GM23338 (cell line): ENCODE measurements around the gene OR1K1. TPM values are rescaled to one million over a fixed set of nuclear protein-coding genes. Genes with fewer than 3 reads are reported as not detected.

ENCODE experiments used
- ATAC-seq: fragments of 200-7000 bp; cut with Tn5 transposase; 3 replicates; pipeline ENCODE4 v1.9.1; 2020
- DNase-seq: peaks from one replicate; pipeline ENCODE4 v3.0.0-alpha.2; 2015; ENCODE audit warnings: low spot score
- H2AFZ ChIP-seq: fragments of 200-600 bp; sonication (generic); 2 replicates; pipeline ENCODE4 v1.8.0; 2016; ENCODE audit warnings: antibody characterized with exemption, mild to moderate bottlenecking, moderate library complexity
- H3F3A ChIP-seq: fragments of 200-600 bp; sonication (generic); replicated peaks from 2 replicates; pipeline ENCODE4 v1.8.0; 2017; ENCODE audit warnings: antibody characterized with exemption, mixed run types, low read depth
- H3K27ac ChIP-seq: fragments of 200-600 bp; sonication (generic); 2 replicates; pipeline ENCODE4 v1.6.1; 2016; ENCODE audit warnings: low read depth
- H3K27me3 ChIP-seq: fragments of 200-600 bp; sonication (generic); 2 replicates; pipeline ENCODE4 v1.8.0; 2016; ENCODE audit warnings: mild to moderate bottlenecking, mixed run types, moderate library complexity; ENCODE audit not compliant: insufficient read depth
- H3K36me3 ChIP-seq: fragments of 200-600 bp; sonication (generic); 2 replicates; pipeline ENCODE4 v1.8.0; 2016; ENCODE audit warnings: mild to moderate bottlenecking; ENCODE audit not compliant: insufficient read depth
- H3K4me1 ChIP-seq: fragments of 200-600 bp; sonication (generic); 2 replicates; pipeline ENCODE4 v1.8.0; 2016; ENCODE audit warnings: mild to moderate bottlenecking, moderate library complexity; ENCODE audit not compliant: insufficient read depth
- H3K4me2 ChIP-seq: fragments of 200-600 bp; sonication (generic); 2 replicates; pipeline ENCODE4 v1.7.1; 2017; ENCODE audit warnings: mixed run types
- H3K4me3 ChIP-seq: fragments of 200-600 bp; sonication (generic); 2 replicates; pipeline ENCODE4 v1.6.1; 2016; ENCODE audit warnings: mixed run types
- H3K79me2 ChIP-seq: fragments of 200-600 bp; sonication (generic); replicated peaks from 2 replicates; pipeline ENCODE4 v1.8.0; 2017; ENCODE audit warnings: mild to moderate bottlenecking; ENCODE audit not compliant: insufficient read depth
- H3K9me2 ChIP-seq: fragments of 200-600 bp; sonication (generic); 2 replicates; pipeline ENCODE4 v1.8.0; 2017; ENCODE audit not compliant: insufficient read depth
- H4K20me1 ChIP-seq: fragments of 200-600 bp; sonication (generic); replicated peaks from 2 replicates; pipeline ENCODE4 v1.8.0; 2017; ENCODE audit warnings: mild to moderate bottlenecking; ENCODE audit not compliant: insufficient read depth
- H3K27ac Mint-ChIP-seq: 2 replicates; pipeline ENCODE4 v1.8.0; 2020; ENCODE audit warnings: inconsistent platforms, mild to moderate bottlenecking, moderate library complexity, mixed read lengths
- H3K27me3 Mint-ChIP-seq: 3 replicates; pipeline ENCODE4 v1.8.0; 2022; ENCODE audit warnings: low read depth, mild to moderate bottlenecking, moderate library complexity, mixed read lengths, inconsistent platforms; ENCODE audit not compliant: insufficient read depth, poor library complexity
- H3K36me3 Mint-ChIP-seq: 3 replicates; pipeline ENCODE4 v1.8.0; 2021; ENCODE audit warnings: low read depth, mild to moderate bottlenecking, inconsistent platforms, moderate library complexity, mixed read lengths
- H3K4me1 Mint-ChIP-seq: 3 replicates; pipeline ENCODE4 v1.8.0; 2020; ENCODE audit warnings: mild to moderate bottlenecking, inconsistent platforms, mixed read lengths
- H3K4me3 Mint-ChIP-seq: 3 replicates; pipeline ENCODE4 v1.8.0; 2021; ENCODE audit warnings: moderate library complexity, mild to moderate bottlenecking, inconsistent platforms, mixed read lengths
- H3K9me3 Mint-ChIP-seq: 3 replicates; pipeline ENCODE4 v1.8.0; 2020; ENCODE audit warnings: moderate library complexity, mild to moderate bottlenecking, inconsistent platforms, mixed read lengths
- CREB1 ChIP-seq: fragments of 250-450 bp; sonication (Bioruptor Pico); IDR thresholded peaks from 2 replicates; pipeline ENCODE4 v1.5.0; 2020; ENCODE audit warnings: low read depth, mild to moderate bottlenecking, moderate library complexity
- ETS1 ChIP-seq: IDR thresholded peaks from 2 replicates; pipeline ENCODE4 v1.6.1; 2016; ENCODE audit warnings: antibody characterized with exemption
- JUNB ChIP-seq: IDR thresholded peaks from one replicate; pipeline ENCODE4 v1.6.1; 2016; ENCODE audit warnings: antibody characterized with exemption; ENCODE audit not compliant: unreplicated experiment
- NANOG ChIP-seq: IDR thresholded peaks from 2 replicates; pipeline ENCODE4 v1.6.1; 2016; ENCODE audit warnings: antibody characterized with exemption, borderline replicate concordance
- REST ChIP-seq: IDR thresholded peaks from one replicate; pipeline ENCODE4 v1.6.1; 2018; ENCODE audit warnings: antibody characterized with exemption; ENCODE audit not compliant: unreplicated experiment
- STAT1 ChIP-seq: IDR thresholded peaks from one replicate; pipeline ENCODE4 v1.6.1; 2016; ENCODE audit warnings: antibody characterized with exemption; ENCODE audit not compliant: unreplicated experiment
- ZNF114 ChIP-seq: fragments of 250-450 bp; sonication (Bioruptor Pico); IDR thresholded peaks from 2 replicates; pipeline ENCODE4 v1.5.0; 2020; ENCODE audit warnings: mild to moderate bottlenecking, moderate library complexity
- ZNF331 ChIP-seq: fragments of 250-450 bp; sonication (Bioruptor Pico); IDR thresholded peaks from 2 replicates; pipeline ENCODE4 v1.5.0; 2020; ENCODE audit warnings: low read depth, mild to moderate bottlenecking, moderate library complexity
- polyA plus RNA-seq: library from polyadenylated mRNA; unstranded; fragments of >200 nt; fragmentation: Nextera tagmentation; extraction: Ambion mirVana; gene quantifications from 2 replicates; pipeline ENCODE4 v1.2.1, GENCODE V29; 2016
- total RNA-seq: library from RNA; depleted of rRNA; stranded (reverse); fragments of >200 nt; shearing (Covaris generic); gene quantifications from 2 replicates; pipeline ENCODE4 v1.2.3, GENCODE V29; 2014
- TF ChIP-seq, protein P1 (sequence below), 2 experiments: fragments of 200-600 bp in 1 of 2; sonication (generic) in 1 of 2; conservative IDR thresholded peaks; 2 replicates each; pipeline versions ENCODE4 v1.5.1 to v1.6.1; 2016 to 2017; ENCODE audit warnings: antibody characterized with exemption in 2 of 2, low read depth in 2 of 2, mild to moderate bottlenecking in 2 of 2, moderate library complexity in 1 of 2

The OR1K1 gene
- total and polyA plus RNA-seq, 2 experiments from 2014 or later: not detected

DNA sequence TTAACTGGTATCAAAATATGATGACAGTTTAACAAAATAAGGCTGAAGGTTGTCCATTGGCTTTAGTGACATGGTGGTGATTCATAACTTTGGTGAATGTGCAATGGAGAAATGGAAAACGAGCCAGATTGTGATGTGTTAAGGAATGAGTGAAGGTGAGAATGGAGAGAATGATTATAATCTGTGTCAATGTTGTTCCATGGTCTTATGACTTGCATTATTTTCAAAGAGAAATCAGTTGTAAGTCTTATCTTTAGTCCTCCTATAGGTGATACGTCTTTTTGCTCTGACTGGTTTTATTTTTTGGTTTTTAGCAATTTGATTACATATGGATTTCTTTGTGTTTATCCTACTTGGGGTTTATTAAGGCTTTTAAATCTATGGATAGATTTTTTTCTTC lies 45.1 kb upstream of the OR1K1 start (continued):
- no peak for TF ChIP-seq ETS1
- TF ChIP-seq NANOG: no peak
- no peak for TF ChIP-seq STAT1
- TF ChIP-seq CREB1 (CRISPR knock-in tag): no peak
- no peak for TF ChIP-seq ZNF331 (CRISPR knock-in tag)

GRCh38 chr9:122767817-122768216 lies 32.1 kb upstream of the OR1K1 start:
- no peaks in the 10 kb centered on the region for H3K27me3 ChIP-seq
- no peaks in the 10 kb centered on the region for H3K4me1 ChIP-seq
- H3K27ac Mint-ChIP-seq: no peak overlapping the region
- H4K20me1 ChIP-seq: no peaks in the 10 kb centered on the region
- H3K9me3 Mint-ChIP-seq: peaks cover 67% of the 10 kb centered on the region
- TF ChIP-seq ZNF114 (no peak), REST (no peak), ZNF331 (CRISPR knock-in tag) (no peak), STAT1 (no peak), NANOG (no peak), JUNB (no peak), CREB1 (CRISPR knock-in tag) (no peak)
- TF ChIP-seq, protein P1, sequence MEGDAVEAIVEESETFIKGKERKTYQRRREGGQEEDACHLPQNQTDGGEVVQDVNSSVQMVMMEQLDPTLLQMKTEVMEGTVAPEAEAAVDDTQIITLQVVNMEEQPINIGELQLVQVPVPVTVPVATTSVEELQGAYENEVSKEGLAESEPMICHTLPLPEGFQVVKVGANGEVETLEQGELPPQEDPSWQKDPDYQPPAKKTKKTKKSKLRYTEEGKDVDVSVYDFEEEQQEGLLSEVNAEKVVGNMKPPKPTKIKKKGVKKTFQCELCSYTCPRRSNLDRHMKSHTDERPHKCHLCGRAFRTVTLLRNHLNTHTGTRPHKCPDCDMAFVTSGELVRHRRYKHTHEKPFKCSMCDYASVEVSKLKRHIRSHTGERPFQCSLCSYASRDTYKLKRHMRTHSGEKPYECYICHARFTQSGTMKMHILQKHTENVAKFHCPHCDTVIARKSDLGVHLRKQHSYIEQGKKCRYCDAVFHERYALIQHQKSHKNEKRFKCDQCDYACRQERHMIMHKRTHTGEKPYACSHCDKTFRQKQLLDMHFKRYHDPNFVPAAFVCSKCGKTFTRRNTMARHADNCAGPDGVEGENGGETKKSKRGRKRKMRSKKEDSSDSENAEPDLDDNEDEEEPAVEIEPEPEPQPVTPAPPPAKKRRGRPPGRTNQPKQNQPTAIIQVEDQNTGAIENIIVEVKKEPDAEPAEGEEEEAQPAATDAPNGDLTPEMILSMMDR (conservative IDR thresholded peaks at IDR 0.05; ENCODE audit: low read depth in 2 of 2): no peak
- H3K36me3 Mint-ChIP-seq: peaks cover 5% of the 10 kb centered on the region; the same call in 1 of the 3 replicates
- H3K4me1 Mint-ChIP-seq: no peaks in the 10 kb centered on the region
- H3K9me2 ChIP-seq: no peaks in the 10 kb centered on the region
- no peaks in the 10 kb centered on the region for H3F3A ChIP-seq
- H3K27me3 Mint-ChIP-seq: no peaks in the 10 kb centered on the region
- no peaks in the 10 kb centered on the region for H3K79me2 ChIP-seq
- ATAC-seq: no peak
- no peaks in the 10 kb centered on the region for H3K36me3 ChIP-seq
- no peak overlapping the region for H3K4me3 Mint-ChIP-seq
- H3K4me2 ChIP-seq: no peak overlapping the region
- no peak for DNase-seq
- no peak overlapping the region for H3K4me3 ChIP-seq
- no peak overlapping the region for H3K27ac ChIP-seq
- no peak overlapping the region for H2AFZ ChIP-seq
